H1 (cell line): ENCODE results near the gene BICDL1. TPM values are rescaled to one million over a fixed set of nuclear protein-coding genes. Genes with fewer than 3 reads are reported as not detected.

Experiments
- CTCF ChIA-PET: fragments of 300-600 bp; sonication (Branson Sonifier 250); formaldehyde crosslinking; loops from one replicate; lab custom pipeline; 2021; ENCODE audit not compliant: partially characterized antibody; lab: Charles Lee
- POLR2A ChIA-PET: fragments of 300-600 bp; sonication (Branson Sonifier 250); formaldehyde crosslinking; loops from one replicate; lab custom pipeline; 2021; ENCODE audit warnings: inconsistent platforms; ENCODE audit not compliant: partially characterized antibody; lab: Charles Lee
- DNase-seq, 2 experiments: peaks; one replicate each; pipeline versions ENCODE4 v3.0.0 to v3.0.0-alpha.2; 2010 to 2022; ENCODE audit warnings: low spot score in 2 of 2, low read depth in 1 of 2, mixed read lengths in 1 of 2
- FAIRE-seq: peaks from 2 replicates; lab custom pipeline; 2011; peaks lifted over from hg19 to GRCh38; lab: Jason Lieb, UNC
- H2AFZ ChIP-seq: 2 replicates; pipeline ENCODE4 v1.8.1; 2012; ENCODE audit warnings: low read length, inconsistent platforms
- H2AK5ac ChIP-seq: 2 replicates; pipeline ENCODE4 v1.6.1; 2013; ENCODE audit warnings: low read depth, low read length
- H2BK120ac ChIP-seq: replicated peaks from 2 replicates; pipeline ENCODE3; 2013; ENCODE audit warnings: low read depth, low read length, inconsistent platforms
- H2BK12ac ChIP-seq: 2 replicates; pipeline ENCODE4 v1.6.1; 2013; ENCODE audit warnings: low read depth, low read length
- H2BK15ac ChIP-seq: 2 replicates; pipeline ENCODE4 v1.6.1; 2013; ENCODE audit warnings: low read length
- H2BK20ac ChIP-seq: 2 replicates; pipeline ENCODE4 v1.6.1; 2013; ENCODE audit warnings: low read length
- H2BK5ac ChIP-seq: 2 replicates; pipeline ENCODE4 v1.6.1; 2013; ENCODE audit warnings: low read depth, low read length
- H3K14ac ChIP-seq: 2 replicates; pipeline ENCODE4 v1.6.1; 2013; ENCODE audit warnings: inconsistent platforms; ENCODE audit not compliant: insufficient read length
- H3K18ac ChIP-seq: 2 replicates; pipeline ENCODE4 v1.6.1; 2013; ENCODE audit warnings: low read length; ENCODE audit errors: extremely low read depth
- H3K23ac ChIP-seq: 2 replicates; pipeline ENCODE4 v1.6.1; 2013; ENCODE audit warnings: inconsistent platforms; ENCODE audit not compliant: insufficient read length
- H3K23me2 ChIP-seq: 2 replicates; pipeline ENCODE4 v1.6.1; 2013; ENCODE audit warnings: low read depth, low read length
- H3K27ac ChIP-seq: 2 replicates; pipeline ENCODE4 v1.6.1; 2011; ENCODE audit warnings: low read depth, low read length, inconsistent platforms
- H3K27me3 ChIP-seq, 4 experiments: replicated peaks in 1 of 4; 1 replicate in 1 of 4; 2 replicates in 3 of 4; pipeline versions ENCODE4 v1.6.1 to v1.8.1; 2011 to 2013; ENCODE audit warnings: low read length in 3 of 4, mild to moderate bottlenecking in 3 of 4, inconsistent platforms in 2 of 4, mixed read lengths in 2 of 4, moderate library complexity in 1 of 4; ENCODE audit not compliant: control insufficient read depth in 3 of 4, insufficient read depth in 3 of 4; ENCODE audit errors: extremely low read depth in 1 of 4
- H3K36me3 ChIP-seq, 4 experiments: 2 replicates each; pipeline versions ENCODE4 v1.6.1 to v1.8.1; 2011 to 2013; ENCODE audit warnings: mild to moderate bottlenecking in 4 of 4, low read length in 3 of 4, moderate library complexity in 2 of 4, control low read depth in 1 of 4, inconsistent platforms in 1 of 4; ENCODE audit not compliant: insufficient read depth in 4 of 4, control insufficient read depth in 2 of 4
- H3K4ac ChIP-seq: replicated peaks from 2 replicates; pipeline ENCODE3; 2013; ENCODE audit warnings: low read length, low read depth, mixed read lengths, inconsistent platforms; ENCODE audit not compliant: insufficient read length
- H3K4me1 ChIP-seq, 4 experiments: replicated peaks in 1 of 4; 1 replicate in 1 of 4; 2 replicates in 3 of 4; pipeline versions ENCODE4 v1.6.1 to v1.8.1; 2011 to 2013; ENCODE audit warnings: low read length in 3 of 4, inconsistent platforms in 2 of 4, mixed read lengths in 1 of 4; ENCODE audit not compliant: insufficient read depth in 4 of 4, control insufficient read depth in 3 of 4
- H3K4me2 ChIP-seq, 2 experiments: 2 replicates each; pipeline versions ENCODE4 v1.6.1 to v1.8.1; 2011 to 2013; ENCODE audit warnings: low read depth in 2 of 2, low read length in 2 of 2, control low read depth in 1 of 2, inconsistent platforms in 1 of 2, mild to moderate bottlenecking in 1 of 2; ENCODE audit not compliant: insufficient read depth in 1 of 2
- H3K4me3 ChIP-seq, 4 experiments: fragments of 200-600, 300-600 bp in 1 of 4; sonication (generic), shearing (Covaris generic), sonication (Bioruptor Twin) in 1 of 4; 2 replicates each; pipeline versions ENCODE4 v1.5.1 to v1.8.1; 2011 to 2016; ENCODE audit warnings: low read length in 4 of 4, low read depth in 3 of 4, control low read depth in 2 of 4, inconsistent platforms in 2 of 4, mild to moderate bottlenecking in 2 of 4, mixed read lengths in 1 of 4, moderate library complexity in 1 of 4; ENCODE audit not compliant: insufficient read depth in 2 of 4; ENCODE audit errors: extremely low read depth in 1 of 4
- H3K56ac ChIP-seq: replicated peaks from 2 replicates; pipeline ENCODE3; 2013; ENCODE audit warnings: low read depth, mild to moderate bottlenecking, mixed read lengths, low read length, inconsistent platforms; ENCODE audit not compliant: insufficient read length
- H3K79me1 ChIP-seq: 2 replicates; pipeline ENCODE4 v1.6.1; 2013; ENCODE audit warnings: low read depth, low read length, control low read depth
- H3K79me2 ChIP-seq, 2 experiments: 2 replicates each; pipeline versions ENCODE4 v1.6.1 to v1.8.1; 2012 to 2013; ENCODE audit warnings: low read length in 2 of 2, mild to moderate bottlenecking in 2 of 2, inconsistent platforms in 1 of 2; ENCODE audit not compliant: insufficient read depth in 2 of 2, control insufficient read depth in 1 of 2
- H3K9ac ChIP-seq, 4 experiments: replicated peaks in 1 of 4; 1 replicate in 1 of 4; 2 replicates in 3 of 4; pipeline versions ENCODE4 v1.6.1 to v1.8.1; 2011 to 2013; ENCODE audit warnings: low read depth in 3 of 4, low read length in 3 of 4, control low read depth in 2 of 4, mild to moderate bottlenecking in 2 of 4, moderate library complexity in 2 of 4, inconsistent platforms in 1 of 4; ENCODE audit errors: extremely low read depth in 1 of 4
- H3K9me3 ChIP-seq, 2 experiments: 2 replicates each; pipeline versions ENCODE4 v1.6.1 to v1.8.1; 2012 to 2013; ENCODE audit warnings: mild to moderate bottlenecking in 2 of 2, moderate library complexity in 2 of 2, control low read depth in 1 of 2, inconsistent platforms in 1 of 2, low read depth in 1 of 2, low read length in 1 of 2, mixed read lengths in 1 of 2; ENCODE audit not compliant: insufficient read depth in 2 of 2
- H4K20me1 ChIP-seq, 2 experiments: replicated peaks in 1 of 2; 2 replicates each; pipeline versions ENCODE3 to v1.8.1; 2011 to 2013; ENCODE audit warnings: inconsistent platforms in 2 of 2, low read length in 2 of 2, mild to moderate bottlenecking in 1 of 2; ENCODE audit not compliant: insufficient read depth in 2 of 2, control insufficient read depth in 1 of 2
- H4K5ac ChIP-seq: 2 replicates; pipeline ENCODE4 v1.6.1; 2013; ENCODE audit warnings: low read length, low read depth, mixed read lengths, inconsistent platforms; ENCODE audit not compliant: insufficient read length
- H4K8ac ChIP-seq: 2 replicates; pipeline ENCODE4 v1.8.0; 2013; ENCODE audit warnings: mild to moderate bottlenecking, moderate library complexity, low read length, inconsistent platforms; ENCODE audit not compliant: insufficient read depth; ENCODE audit errors: extremely low read depth
- H4K91ac ChIP-seq: replicated peaks from 2 replicates; pipeline ENCODE3; 2013; ENCODE audit warnings: low read length, mixed read lengths, inconsistent platforms; ENCODE audit not compliant: insufficient read length
- JUND ChIP-seq: IDR thresholded peaks from 2 replicates; pipeline ENCODE4 v1.6.1; 2011; ENCODE audit warnings: mild to moderate bottlenecking, improper control_type of control experiment, low read length
- MAX ChIP-seq: IDR thresholded peaks from 2 replicates; pipeline ENCODE4 v1.6.1; 2012; ENCODE audit warnings: inconsistent platforms
- SIX5 ChIP-seq: IDR thresholded peaks from 2 replicates; pipeline ENCODE4 v1.6.1; 2011; ENCODE audit warnings: mild to moderate bottlenecking, low read depth, low read length
- WGBS, 2 experiments: shearing (Covaris generic) in 1 of 2; methylation state at CpG; one replicate each; pipeline versions ENCODE4 v1.1.6 to v1.1.7; 2013 to 2015; ENCODE audit warnings: low lambda C conversion rate in 2 of 2, mixed read lengths in 2 of 2, inconsistent platforms in 1 of 2, low coverage in 1 of 2, missing lambda C conversion rate in 1 of 2; ENCODE audit not compliant: insufficient replicate concordance in 2 of 2, insufficient coverage in 1 of 2, insufficient read length in 1 of 2; ENCODE audit errors: extremely low coverage in 1 of 2, missing lambda C conversion rate in 1 of 2; 5-methylcytosine and 5-hydroxymethylcytosine counted together
- polyA plus RNA-seq, 7 experiments: library from polyadenylated mRNA; depleted of rRNA in 3 of 7; stranded (reverse) in 5 of 7; unstranded in 2 of 7; fragments of >200 nt in 5 of 7; fragments of 200-250 nt in 2 of 7; gene quantifications; 1 replicate in 5 of 7; 2 replicates in 1 of 7; 4 replicates in 1 of 7; pipeline versions ENCODE4 v1.2.1 to v1.2.3, GENCODE V29; 2011 to 2013; ENCODE audit warnings: missing spikeins in 2 of 7, mixed read lengths in 2 of 7
- total RNA-seq: library from RNA; stranded (reverse); fragmentation: NEBNext Ultra II Directional; extraction: Animal tissue kit (Norgen Biotek cat#: 25700); gene quantifications from 2 replicates; pipeline ENCODE4 v1.2.1, GENCODE V29; 2021

The BICDL1 gene
- total and polyA plus RNA-seq, 2 of the 8 experiments (the other 6 are each of a cell fraction or from before 2014, with no cell fraction given) = 17.2 to 25.9 TPM

GRCh38 chr12:119940897-119941296 is 48.1 kb upstream of the BICDL1 start:
- Histone ChIP-seq H3K36me3 (no peaks in the 10 kb centered on the region), H4K5ac (no peak overlapping the region), H3K23me2 (no peaks in the 10 kb centered on the region), H2BK12ac (0 out of 2 replicates have a peak overlapping the region, but pooled peaks have one; percentile 43), H3K4me1 (peaks cover 0 to 7% (median 1%) of the 10 kb centered on the region in 4 experiments; a peak in 2 of 7 replicates), H2BK20ac (no peak overlapping the region), H3K23ac (no peak overlapping the region), H3K79me2 (no peaks in the 10 kb centered on the region), H2BK5ac (no peak overlapping the region), H2AFZ (peak overlapping the region; percentile 42; the same call in 1 of the 2 replicates), H4K91ac (no peak overlapping the region), H3K4me2 (no peak overlapping the region), H3K9me3 (no peaks in the 10 kb centered on the region), H3K4ac (no peak overlapping the region), H3K27ac (no peak overlapping the region; the same call in 1 of the 2 replicates), H2AK5ac (no peak overlapping the region), H3K79me1 (no peaks in the 10 kb centered on the region), H4K8ac (no peak overlapping the region), H3K4me3 (no peak overlapping the region), H3K9ac (no peak overlapping the region), H2BK15ac (no peak overlapping the region), H2BK120ac (no peak overlapping the region), H4K20me1 (no peaks in the 10 kb centered on the region), H3K14ac (no peak overlapping the region), H3K56ac (no peak overlapping the region), H3K27me3 (no peaks in the 10 kb centered on the region), H3K18ac (no peak overlapping the region)
- 0 out of 2 replicates have a peak, but pooled peaks have one; percentile 21 for TF ChIP-seq MAX
- peak; percentile 12; the same call in 1 of the 2 replicates for TF ChIP-seq JUND
- TF ChIP-seq SIX5 = no peak
- peak in 1 of 2 experiments; percentile 1 for DNase-seq
- no peak for FAIRE-seq
- CTCF ChIA-PET = interaction anchor here (0.7 to 1.4 kb wide), 6 partner anchors 11 to 245 kb away, joined by 3 to 4 read pairs (median 3); no protein-coding TSS in a partner anchor
- POLR2A ChIA-PET = interaction anchor here (0.6 kb wide), 1 partner anchor 43 kb away, joined by 3 read pairs; no protein-coding TSS in a partner anchor
- WGBS, 2 experiments = 90% methylated on average over 5 of the region's 5 CpGs; no CpG with 5 or more reads in 1 of the 2 experiments
